Heart right ventricle (tissue), 16 donors: Measurements from ENCODE around the gene RPS15. TPM values are rescaled to one million over a fixed set of nuclear protein-coding genes. Genes with fewer than 3 reads are reported as not detected.

Experiments used
- ATAC-seq, 8 donors: fragments of 200-7000 bp; cut with Tn5 transposase; one replicate each; pipeline ENCODE4 v1.9.1; 2020; ENCODE audit warnings: mild to moderate bottlenecking in 8 of 8, moderate library complexity in 8 of 8, moderate number of reproducible peaks in 1 of 8
- DNase-seq, 2 donors: peaks; one replicate each; pipeline ENCODE4 v3.0.0-alpha.2; 2020
- H3K27ac ChIP-seq, 10 donors: fragments of 200-600 bp; sonication (generic) in 2 of 10; one replicate each; pipeline versions ENCODE4 v1.5.0 to v1.8.0; 2020 to 2022; ENCODE audit warnings: mild to moderate bottlenecking in 3 of 10
- H3K27me3 ChIP-seq, 7 donors: fragments of 200-600 bp; one replicate each; pipeline ENCODE4 v1.8.0; 2021 to 2022; ENCODE audit warnings: mild to moderate bottlenecking in 2 of 7
- H3K36me3 ChIP-seq, 9 donors: fragments of 200-600 bp; sonication (generic) in 1 of 9; one replicate each; pipeline versions ENCODE4 v1.5.0 to v1.8.0; 2020 to 2022; ENCODE audit warnings: mild to moderate bottlenecking in 2 of 9
- H3K4me1 ChIP-seq, 9 donors: fragments of 200-600 bp; sonication (generic) in 1 of 9; one replicate each; pipeline versions ENCODE4 v1.5.0 to v1.8.0; 2020 to 2022; ENCODE audit warnings: mild to moderate bottlenecking in 4 of 9
- H3K4me3 ChIP-seq, 10 donors: fragments of 200-600 bp; sonication (generic) in 2 of 10; one replicate each; pipeline versions ENCODE4 v1.5.0 to v1.8.0; 2020 to 2022; ENCODE audit warnings: mild to moderate bottlenecking in 7 of 10, moderate library complexity in 2 of 10
- H3K9me3 ChIP-seq, 11 donors: fragments of 200-600 bp in 10 of 11; sonication (generic) in 2 of 11; one replicate each; pipeline versions ENCODE4 v1.5.0 to v1.8.0; 2013 to 2022; ENCODE audit warnings: mild to moderate bottlenecking in 2 of 11, control low read depth in 1 of 11, moderate library complexity in 1 of 11
- WGBS, 2 donors: extraction: QIAGEN DNeasy Blood & Tissue Kit; methylation state at CpG; one replicate each; pipeline ENCODE4 v1.1.7; 2013; ENCODE audit warnings: inconsistent platforms in 1 of 2; 5-methylcytosine and 5-hydroxymethylcytosine counted together
- intact Hi-C, 10 donors: fragments of 100-400 bp; cut with DNase I; formaldehyde crosslinking; loops; one replicate each; pipeline versions ENCODE4 v1.11.1 to v1.14.2; 2022
- polyA plus RNA-seq, 2 donors: library from polyadenylated mRNA; stranded (reverse); fragments of 200-250 nt; gene quantifications; one replicate each; pipeline ENCODE4 v1.2.3, GENCODE V29; 2013
- total RNA-seq, 10 donors: library from RNA; stranded (reverse); fragmentation: NEBNext Ultra II Directional in 3 of 10; extraction: Animal tissue kit (Norgen Biotek cat#: 25700) in 3 of 10; gene quantifications; one replicate each; pipeline versions ENCODE4 v1.2.1 to v1.2.4, GENCODE V29; 2021 to 2023
- TF ChIP-seq, protein P1 (sequence below), 9 donors: fragments of 200-600 bp; sonication (generic) in 2 of 9; IDR thresholded peaks; one replicate each; pipeline versions ENCODE4 v1.5.0 to v1.8.0; 2021 to 2022; ENCODE audit warnings: antibody characterized with exemption in 9 of 9, mild to moderate bottlenecking in 5 of 9, moderate library complexity in 1 of 9
- donor health status: Arrhythmogenic right ventricular cardiomyopathy.
- donor health status: ischemic (EF 13 %, LVEDD 7.1; RV severe dilation, severe dysfunction).
- donor health status: healthy with polysubstance abuse.
- donor health status: DM: no; HTN: yes; CAD: no.
- donor health status: DM: no; HTN: no; CAD: no.
- donor health status: ischemic (EF 25% LVEDD 6.9; RV normal size, moderate dysfunction).
- donor health status: ischemic (EF 25% LVEDD 5.7; RV mildly dilated, moderate dysfunction).
- donor health status: healthy.
- donor health status: DM: yes; HTN: yes; CAD: no.
- donor health status: Ischemic cardiomyopathy.
- donor health status: ischemic (EF 35%, LVEDD 5.7; RV mildly dilated, moderate dysfunction).
- donor health status: nonischemic (EF 11% LVEDD 7.7; RV severe dilation, severe dysfunction).
- donor health status: DM: yes; HTN: yes; CAD: no.
- donor health status: PGD.
- donor health status: ischemic (EF 29% LVEDD 5.4; RV normal size, mild dysfunction).
- donor health status: nonischemic (EF 23%, LVEDD 6.1; RV moderate dilation, normal function).

Gene RPS15
- total and polyA plus RNA-seq, 12 donors: 480 to 3,724 (median 607) TPM

DNA sequence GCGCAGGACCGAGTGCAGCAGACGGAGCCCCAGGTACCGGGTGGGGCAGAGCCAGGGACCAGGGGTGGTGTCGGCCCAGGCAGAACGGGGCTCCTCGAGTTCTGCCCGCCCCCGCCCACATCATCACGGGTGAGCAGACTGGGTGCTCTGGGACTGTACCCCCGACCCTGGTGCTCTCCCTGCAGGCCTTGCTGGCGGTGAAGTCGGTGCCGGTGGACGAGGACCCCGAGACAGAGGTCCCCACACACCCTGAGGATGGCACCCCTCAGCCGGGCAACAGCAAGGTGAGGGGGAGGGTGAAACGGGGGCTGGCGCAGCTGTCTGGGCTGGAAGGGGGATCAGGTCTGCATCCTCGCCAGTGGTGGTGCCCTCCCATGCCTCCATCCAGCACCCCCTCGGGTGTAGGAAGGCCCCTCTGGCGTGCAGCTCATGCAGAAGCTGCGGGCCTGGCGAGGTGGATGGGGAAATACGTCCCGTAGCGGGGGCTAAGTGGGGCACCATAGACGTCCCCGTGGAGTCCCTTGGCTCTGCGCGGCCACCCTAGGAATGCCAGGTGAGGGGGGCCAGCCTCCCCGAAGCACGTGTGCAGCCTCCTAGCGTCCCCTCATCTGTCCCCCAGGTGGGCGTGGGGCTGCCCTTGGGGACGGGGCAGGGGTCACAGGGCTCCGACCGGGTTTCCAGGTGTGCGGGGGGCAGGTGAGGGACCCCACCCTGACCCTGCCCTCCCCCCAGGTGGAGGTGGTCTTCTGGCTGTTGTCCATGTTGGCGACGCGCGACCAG, 18.1 kb downstream of the RPS15 start:
- TF ChIP-seq, protein P1, sequence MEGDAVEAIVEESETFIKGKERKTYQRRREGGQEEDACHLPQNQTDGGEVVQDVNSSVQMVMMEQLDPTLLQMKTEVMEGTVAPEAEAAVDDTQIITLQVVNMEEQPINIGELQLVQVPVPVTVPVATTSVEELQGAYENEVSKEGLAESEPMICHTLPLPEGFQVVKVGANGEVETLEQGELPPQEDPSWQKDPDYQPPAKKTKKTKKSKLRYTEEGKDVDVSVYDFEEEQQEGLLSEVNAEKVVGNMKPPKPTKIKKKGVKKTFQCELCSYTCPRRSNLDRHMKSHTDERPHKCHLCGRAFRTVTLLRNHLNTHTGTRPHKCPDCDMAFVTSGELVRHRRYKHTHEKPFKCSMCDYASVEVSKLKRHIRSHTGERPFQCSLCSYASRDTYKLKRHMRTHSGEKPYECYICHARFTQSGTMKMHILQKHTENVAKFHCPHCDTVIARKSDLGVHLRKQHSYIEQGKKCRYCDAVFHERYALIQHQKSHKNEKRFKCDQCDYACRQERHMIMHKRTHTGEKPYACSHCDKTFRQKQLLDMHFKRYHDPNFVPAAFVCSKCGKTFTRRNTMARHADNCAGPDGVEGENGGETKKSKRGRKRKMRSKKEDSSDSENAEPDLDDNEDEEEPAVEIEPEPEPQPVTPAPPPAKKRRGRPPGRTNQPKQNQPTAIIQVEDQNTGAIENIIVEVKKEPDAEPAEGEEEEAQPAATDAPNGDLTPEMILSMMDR (IDR thresholded peaks at IDR 0.05): no peak
- peaks cover 7 to 42% (median 37%) of the 10 kb centered on the region in 9 donors for H3K4me1 ChIP-seq
- no peak overlapping the region for H3K4me3 ChIP-seq
- ATAC-seq (peak in 2 of 8 donors; percentile 3 to 5), DNase-seq (peak in 1 of 2 donors; percentile 15)
- no peak overlapping the region for H3K27ac ChIP-seq
- intact Hi-C loops: no loop called here
- H3K27me3 ChIP-seq: peaks cover 42 to 80% (median 65%) of the 10 kb centered on the region in 7 donors
- 25 to 40% methylated on average over 41 to 43 of the region's 43 CpGs for WGBS, 2 donors
- peaks cover 0 to 17% (median 0%) of the 10 kb centered on the region in 9 donors for H3K36me3 ChIP-seq
- H3K9me3 ChIP-seq: no peaks in the 10 kb centered on the region

DNA sequence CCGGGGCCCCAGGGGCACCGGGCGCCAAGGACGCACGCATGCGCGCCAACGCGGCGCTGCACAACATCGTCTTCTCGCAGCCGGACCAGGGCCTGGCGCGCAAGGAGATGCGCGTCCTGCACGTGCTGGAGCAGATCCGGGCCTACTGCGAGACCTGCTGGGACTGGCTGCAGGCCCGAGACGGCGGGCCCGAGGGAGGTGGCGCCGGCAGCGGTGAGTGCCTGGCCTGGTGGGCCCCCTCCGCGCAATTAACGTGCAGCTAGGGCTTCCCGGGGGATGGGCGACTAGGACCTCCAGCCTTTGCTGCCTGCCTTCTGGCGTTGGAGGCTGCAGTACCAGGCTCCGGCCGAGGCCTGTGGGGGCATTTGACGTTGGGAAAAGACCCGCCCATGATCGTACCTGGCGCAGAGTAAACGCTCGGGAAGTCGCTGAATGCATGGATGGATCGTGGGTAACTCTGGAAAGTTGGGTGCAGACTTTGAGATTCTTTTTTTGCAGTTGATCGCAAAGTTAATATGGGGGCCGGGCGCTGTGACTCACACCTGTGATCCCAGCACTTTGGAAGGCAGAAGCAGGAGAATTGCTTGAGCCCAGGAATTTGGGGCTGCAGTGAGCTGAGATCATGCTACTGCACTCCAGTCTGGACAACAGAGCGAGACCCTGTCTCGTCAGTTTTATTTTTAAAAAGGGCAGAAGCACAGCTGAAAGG, 19.0 kb downstream of the RPS15 start:
- WGBS, 2 donors: 11 to 13% methylated on average over 47 to 48 of the region's 48 CpGs
- H3K4me3 ChIP-seq: no peak overlapping the region
- TF ChIP-seq, protein P1 (IDR thresholded peaks at IDR 0.05): no peak
- H3K36me3 ChIP-seq: peaks cover 0 to 18% (median 0%) of the 10 kb centered on the region in 9 donors
- peaks cover 35 to 71% (median 56%) of the 10 kb centered on the region in 7 donors for H3K27me3 ChIP-seq
- no peak for ATAC-seq
- DNase-seq: peak in 1 of 2 donors; percentile 10
- peaks cover 7 to 42% (median 37%) of the 10 kb centered on the region in 9 donors for H3K4me1 ChIP-seq
- no peak overlapping the region for H3K27ac ChIP-seq
- intact Hi-C loops: no loop called here
- no peaks in the 10 kb centered on the region for H3K9me3 ChIP-seq

GRCh38 chr19:1457892-1458291, 19.7 kb downstream of the RPS15 start:
- DNase-seq: peak in 1 of 2 donors; percentile 6
- H3K27me3 ChIP-seq: peaks cover 28 to 64% (median 49%) of the 10 kb centered on the region in 7 donors
- no peak overlapping the region for H3K4me3 ChIP-seq
- no peak for ATAC-seq
- intact Hi-C loops: no loop called here
- H3K4me1 ChIP-seq: peaks cover 7 to 40% (median 33%) of the 10 kb centered on the region in 9 donors
- TF ChIP-seq, protein P1 (IDR thresholded peaks at IDR 0.05): no peak
- H3K36me3 ChIP-seq: peaks cover 0 to 18% (median 0%) of the 10 kb centered on the region in 9 donors
- WGBS, 2 donors: 78% methylated on average over 16 of the region's 16 CpGs
- H3K9me3 ChIP-seq: no peaks in the 10 kb centered on the region
- H3K27ac ChIP-seq: no peak overlapping the region

GRCh38 chr19:1459479-1459878, 21.3 kb downstream of the RPS15 start:
- H3K27ac ChIP-seq: no peak overlapping the region
- WGBS, 2 donors: 70 to 80% methylated on average over 9 of the region's 9 CpGs
- intact Hi-C loops: no loop called here
- peaks cover 0 to 18% (median 0%) of the 10 kb centered on the region in 9 donors for H3K36me3 ChIP-seq
- peaks cover 22 to 54% (median 37%) of the 10 kb centered on the region in 7 donors for H3K27me3 ChIP-seq
- ATAC-seq (no peak), DNase-seq (no peak)
- H3K4me3 ChIP-seq: no peak overlapping the region
- TF ChIP-seq, protein P1 (IDR thresholded peaks at IDR 0.05): no peak
- no peaks in the 10 kb centered on the region for H3K9me3 ChIP-seq
- peaks cover 0 to 28% (median 22%) of the 10 kb centered on the region in 9 donors for H3K4me1 ChIP-seq
